ENCODE measurements around the gene HOXD11.

The HOXD11 gene

DNA sequence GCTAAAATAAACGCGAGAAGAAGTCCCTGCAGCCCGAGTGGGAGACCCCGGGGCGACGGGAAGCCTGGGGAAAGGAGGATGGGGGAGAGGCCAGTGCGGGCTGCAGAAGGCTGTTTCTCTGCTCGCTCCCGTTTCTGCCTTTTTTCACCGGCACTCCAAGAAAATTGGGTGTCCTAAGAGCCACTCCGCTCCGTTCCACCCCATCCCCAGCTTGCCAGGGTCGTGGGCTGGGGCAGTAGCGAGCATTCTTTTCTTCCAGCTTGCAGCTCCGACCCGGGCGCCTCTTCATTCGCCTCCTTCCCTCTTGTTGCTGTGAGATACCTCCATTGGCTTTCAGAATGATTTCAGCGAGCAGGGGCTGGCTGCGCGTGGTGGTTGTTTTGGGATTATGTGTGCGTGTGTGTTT, 51.1 kb downstream of the HOXD11 start:
- Histone ChIP-seq H3K27me3 (ENCODE audit: insufficient read depth, low read depth) (no peaks in the 10 kb centered on the region), H3K4me2 (no peak overlapping the region)

DNA sequence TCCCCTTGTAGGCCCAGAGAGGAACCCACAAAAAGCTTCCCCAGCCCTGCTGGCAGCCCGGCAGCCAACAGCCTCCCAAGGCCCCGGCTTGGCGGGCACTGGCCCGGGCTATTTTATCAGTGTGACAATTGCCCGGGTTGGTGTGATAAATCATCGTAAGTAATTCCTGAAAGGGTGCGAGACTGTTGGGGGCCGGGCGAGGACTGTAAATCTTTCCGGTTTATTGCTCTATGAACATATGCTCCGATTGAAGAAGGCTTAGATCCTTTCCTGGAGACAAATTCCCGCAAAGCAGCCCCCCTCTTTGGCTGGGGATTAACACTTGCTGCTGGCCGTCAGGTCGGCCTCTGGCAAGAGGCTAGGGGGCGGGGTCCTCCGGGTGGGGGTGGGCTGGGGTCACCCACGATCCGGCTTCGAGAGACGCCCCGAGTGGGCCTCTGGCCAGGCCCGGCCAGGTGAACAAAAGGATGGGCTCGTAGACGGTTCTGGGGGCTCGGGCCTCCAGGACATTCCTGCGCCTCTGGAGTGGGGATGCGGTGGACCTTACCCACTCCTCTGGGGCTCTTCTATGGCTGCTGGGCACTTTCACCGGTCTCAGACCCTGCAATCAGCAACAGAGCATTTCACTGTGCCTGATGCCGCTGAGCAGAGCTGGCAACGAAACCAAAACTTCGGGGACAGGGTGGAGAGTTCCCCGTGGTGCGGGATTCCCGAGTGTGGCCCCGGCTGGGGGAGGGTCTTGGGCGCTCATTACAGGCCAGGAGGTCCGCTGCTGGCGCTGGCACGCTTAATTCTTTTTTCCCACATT, 52.0 kb downstream of the HOXD11 start:
- Histone ChIP-seq H2AFZ (ENCODE audit: low read depth) (no peak overlapping the region), H3K4me1 (ENCODE audit: low read depth, poor library complexity, severe bottlenecking) (no peaks in the 10 kb centered on the region), H3K79me2 (ENCODE audit: insufficient read depth, low read depth) (no peaks in the 10 kb centered on the region), H3K4me2 (no peak overlapping the region), H3K27me3 (ENCODE audit: insufficient read depth, low read depth) (no peaks in the 10 kb centered on the region), H3K27ac (no peak overlapping the region), H3K36me3 (ENCODE audit: insufficient read depth) (no peaks in the 10 kb centered on the region), H3K4me3 (IDR thresholded peaks at IDR 0.05; ENCODE audit: insufficient read depth, low read depth, low read length) (no peak overlapping the region), H3K9ac (no peak overlapping the region), H4K20me1 (ENCODE audit: insufficient read depth) (no peaks in the 10 kb centered on the region)
- no peak for TF ChIP-seq CTCF (conservative IDR thresholded peaks at IDR 0.05; ENCODE audit: low read depth, low read length)

More for the DNA sequence above, 51.1 kb downstream of the HOXD11 start:
- no peaks in the 10 kb centered on the region for H4K20me1 ChIP-seq (ENCODE audit: insufficient read depth)
- H3K9ac ChIP-seq: no peak overlapping the region
- no peak overlapping the region for H3K4me3 ChIP-seq (IDR thresholded peaks at IDR 0.05; ENCODE audit: insufficient read depth, low read depth, low read length)
- no peak for TF ChIP-seq CTCF (conservative IDR thresholded peaks at IDR 0.05; ENCODE audit: low read depth, low read length)
- no peak overlapping the region for H2AFZ ChIP-seq (ENCODE audit: low read depth)
- H3K27ac ChIP-seq: no peak overlapping the region
- no peaks in the 10 kb centered on the region for H3K36me3 ChIP-seq (ENCODE audit: insufficient read depth)
- H3K79me2 ChIP-seq (ENCODE audit: insufficient read depth, low read depth): no peaks in the 10 kb centered on the region
- no peaks in the 10 kb centered on the region for H3K4me1 ChIP-seq (ENCODE audit: low read depth, poor library complexity, severe bottlenecking)
